Endothelial cell (in vitro differentiated cells): ENCODE data around the gene RFX5. TPM values are rescaled to one million over a fixed set of nuclear protein-coding genes. Genes with fewer than 3 reads are reported as not detected.
"Not testable (repeated sequence)": the region's sequence is repeated elsewhere in the genome, so short reads cannot be mapped to it uniquely, and the experiment has no call there.

Experiments
- DNase-seq: peaks from one replicate; pipeline ENCODE4 v3.0.0; 2021; ENCODE audit warnings: low spot score
- H3K27ac Mint-ChIP-seq: one replicate; pipeline ENCODE4 v1.8.0; 2021; ENCODE audit warnings: mixed read lengths, inconsistent platforms; ENCODE audit not compliant: unreplicated experiment
- H3K27me3 Mint-ChIP-seq: one replicate; pipeline ENCODE4 v1.8.0; 2021; ENCODE audit warnings: mild to moderate bottlenecking, moderate library complexity, mixed read lengths, inconsistent platforms; ENCODE audit not compliant: unreplicated experiment
- H3K36me3 Mint-ChIP-seq: one replicate; pipeline ENCODE4 v1.8.0; 2021; ENCODE audit warnings: mild to moderate bottlenecking, low read depth, mixed read lengths, inconsistent platforms; ENCODE audit not compliant: unreplicated experiment
- H3K4me1 Mint-ChIP-seq: one replicate; pipeline ENCODE4 v1.8.0; 2021; ENCODE audit warnings: mild to moderate bottlenecking, mixed read lengths, inconsistent platforms; ENCODE audit not compliant: unreplicated experiment
- H3K4me3 Mint-ChIP-seq: one replicate; pipeline ENCODE4 v1.8.0; 2021; ENCODE audit warnings: mild to moderate bottlenecking, mixed read lengths, inconsistent platforms; ENCODE audit not compliant: unreplicated experiment
- H3K9me3 Mint-ChIP-seq: one replicate; pipeline ENCODE4 v1.8.0; 2021; ENCODE audit warnings: mixed read lengths, inconsistent platforms; ENCODE audit not compliant: unreplicated experiment
- long read RNA-seq: library from polyadenylated mRNA; unstranded; transcript quantifications from one replicate; pipeline ENCODE4 v2.0.0, GENCODE V29; 2020; ENCODE audit not compliant: unreplicated experiment
- total RNA-seq: library from RNA; stranded (reverse); fragmentation: NEBNext Ultra II Directional; extraction: Animal tissue kit (Norgen Biotek cat#: 25700); gene quantifications from one replicate; pipeline ENCODE4 v1.2.1, GENCODE V29; 2021; ENCODE audit not compliant: unreplicated experiment
- TF ChIP-seq, protein P1 (sequence below): fragments of 200-600 bp; sonication (generic); IDR thresholded peaks from one replicate; pipeline ENCODE4 v1.5.0; 2021; ENCODE audit warnings: antibody characterized with exemption; ENCODE audit not compliant: unreplicated experiment

RFX5 gene
- total RNA-seq = 51.6 TPM
- long read RNA-seq, partial matches to known transcripts = 3 of 15 reads
- long read RNA-seq, other reads (novel, unspliced or antisense) = 8 of 15 reads

DNA sequence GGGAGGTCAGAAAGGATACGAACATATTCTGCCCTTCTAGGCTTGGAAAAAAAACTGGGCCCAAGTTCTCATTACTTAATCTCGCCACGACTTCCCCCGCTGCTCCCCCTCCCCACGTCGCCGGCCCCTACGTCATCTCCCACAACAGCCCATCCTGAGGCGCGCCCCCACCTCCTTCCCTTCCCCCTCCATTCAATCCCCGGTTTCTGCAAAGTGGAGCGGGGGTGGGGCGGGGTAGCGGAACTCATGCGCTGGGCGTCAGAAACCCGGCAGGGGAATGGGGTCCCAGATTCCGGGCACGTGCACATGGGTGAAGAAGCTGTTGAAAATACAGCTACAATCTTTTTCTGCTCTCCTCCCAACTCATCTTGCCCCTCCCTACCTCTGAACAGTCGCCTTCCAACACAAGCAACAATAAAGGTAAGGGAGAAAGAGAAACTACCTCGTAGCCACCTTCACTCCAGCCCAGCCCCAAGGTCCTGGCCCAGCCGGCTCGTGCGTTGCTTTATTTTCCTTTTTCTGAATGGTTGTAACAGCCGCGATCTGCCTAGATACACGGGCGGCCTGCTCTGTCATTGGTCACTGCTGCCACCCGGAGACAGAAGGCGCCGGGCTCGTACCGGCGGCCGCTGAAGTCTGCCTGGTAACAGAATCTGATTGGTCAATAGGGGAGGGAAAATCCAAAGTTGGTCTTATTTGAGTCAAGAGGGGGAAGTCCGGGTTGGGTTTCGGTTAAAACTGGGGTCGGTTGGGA lies at the start of gene RFX5:
RFX5 (minus strand) TSS at position 484 of the 754 bp plus-strand sequence. CDS start 932 bp downstream, outside the sequence.
- Mint-ChIP-seq H3K27ac (peak within 1 kb of the TSS; percentile 100), H3K4me1 (peaks cover 37% of the 10 kb centered on the region), H3K36me3 (peaks cover 33% of the 10 kb centered on the region), H3K27me3 (peaks cover 15% of the 10 kb centered on the region), H3K9me3 (no peaks in the 10 kb centered on the region), H3K4me3 (peak within 1 kb of the TSS; percentile 97)
- DNase-seq = peak; percentile 94
- TF ChIP-seq, protein P1, sequence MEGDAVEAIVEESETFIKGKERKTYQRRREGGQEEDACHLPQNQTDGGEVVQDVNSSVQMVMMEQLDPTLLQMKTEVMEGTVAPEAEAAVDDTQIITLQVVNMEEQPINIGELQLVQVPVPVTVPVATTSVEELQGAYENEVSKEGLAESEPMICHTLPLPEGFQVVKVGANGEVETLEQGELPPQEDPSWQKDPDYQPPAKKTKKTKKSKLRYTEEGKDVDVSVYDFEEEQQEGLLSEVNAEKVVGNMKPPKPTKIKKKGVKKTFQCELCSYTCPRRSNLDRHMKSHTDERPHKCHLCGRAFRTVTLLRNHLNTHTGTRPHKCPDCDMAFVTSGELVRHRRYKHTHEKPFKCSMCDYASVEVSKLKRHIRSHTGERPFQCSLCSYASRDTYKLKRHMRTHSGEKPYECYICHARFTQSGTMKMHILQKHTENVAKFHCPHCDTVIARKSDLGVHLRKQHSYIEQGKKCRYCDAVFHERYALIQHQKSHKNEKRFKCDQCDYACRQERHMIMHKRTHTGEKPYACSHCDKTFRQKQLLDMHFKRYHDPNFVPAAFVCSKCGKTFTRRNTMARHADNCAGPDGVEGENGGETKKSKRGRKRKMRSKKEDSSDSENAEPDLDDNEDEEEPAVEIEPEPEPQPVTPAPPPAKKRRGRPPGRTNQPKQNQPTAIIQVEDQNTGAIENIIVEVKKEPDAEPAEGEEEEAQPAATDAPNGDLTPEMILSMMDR = no peak

DNA sequence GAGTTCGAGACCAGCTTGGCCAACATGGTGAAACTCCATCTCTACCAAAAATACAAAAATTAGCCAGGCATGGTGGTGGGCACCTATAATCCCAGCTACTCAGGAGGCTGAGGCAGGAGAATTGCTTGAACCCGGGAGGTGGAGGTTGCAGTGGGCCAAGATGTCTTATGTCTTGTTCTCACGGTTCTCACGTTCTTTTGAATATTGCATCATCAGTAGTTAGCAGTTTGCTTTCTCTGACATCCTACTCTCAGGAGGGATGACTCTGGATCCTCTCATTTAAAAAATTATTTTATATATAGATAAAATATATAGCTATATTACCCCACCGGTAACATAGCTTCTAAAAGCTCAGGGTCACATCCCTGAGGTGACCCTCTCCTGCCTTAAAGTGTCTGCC lies 49.2 kb upstream of the RFX5 start:
- not testable (repeated sequence) for H3K9me3 Mint-ChIP-seq, H3K4me3 Mint-ChIP-seq, H3K27ac Mint-ChIP-seq, H3K27me3 Mint-ChIP-seq, DNase-seq
- peaks cover 13% of the 10 kb centered on the region for H3K36me3 Mint-ChIP-seq
- peaks cover 16% of the 10 kb centered on the region for H3K4me1 Mint-ChIP-seq

DNA sequence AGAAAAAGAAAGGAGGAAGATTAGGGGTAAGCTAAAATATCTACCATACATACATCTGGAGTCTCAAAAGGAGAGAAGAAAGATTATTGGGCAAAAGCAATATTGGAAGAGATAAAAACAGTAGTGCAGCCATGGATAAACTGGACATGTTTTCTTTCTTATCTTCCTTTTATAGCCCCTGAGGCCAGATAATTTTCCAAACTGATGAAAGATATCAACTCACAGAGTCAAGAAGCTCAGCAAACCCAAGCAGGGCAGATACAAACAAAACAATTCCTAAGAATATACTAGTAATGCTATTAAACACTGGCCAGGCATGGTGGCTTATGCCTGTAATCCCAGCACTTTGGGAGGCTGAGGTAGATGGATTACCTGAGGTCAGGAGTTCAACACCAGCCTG lies 46.5 kb upstream of the RFX5 start:
- Mint-ChIP-seq H3K4me1 (no peaks in the 10 kb centered on the region), H3K27ac (no peak overlapping the region), H3K36me3 (no peaks in the 10 kb centered on the region), H3K27me3 (no peaks in the 10 kb centered on the region), H3K4me3 (no peak overlapping the region), H3K9me3 (no peaks in the 10 kb centered on the region)
- no peak for DNase-seq
- TF ChIP-seq, protein P1 = no peak

DNA sequence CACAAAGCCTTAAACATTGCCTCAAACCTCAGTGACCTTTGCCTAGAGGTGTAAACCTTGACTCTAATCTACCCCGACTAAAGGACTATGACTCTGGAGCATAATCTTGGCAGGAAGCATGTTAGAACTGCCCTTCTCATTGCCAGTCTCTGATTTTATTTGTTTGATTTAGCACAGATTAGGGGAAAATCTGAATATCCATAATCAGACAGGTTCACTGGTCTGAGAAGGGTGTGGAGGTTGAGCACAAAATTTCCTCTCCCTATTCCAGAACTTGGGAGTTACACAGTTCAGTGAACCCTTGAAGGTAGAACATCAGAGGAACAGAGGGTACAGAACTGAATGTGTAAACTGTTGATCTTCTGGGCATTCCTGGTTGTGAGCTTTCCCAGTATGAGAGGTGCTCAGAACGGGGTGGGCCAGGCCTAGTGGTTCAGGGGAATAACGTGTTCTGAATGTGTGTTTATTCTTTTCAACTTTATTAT lies 44.1 kb upstream of the RFX5 start:
- H3K9me3 Mint-ChIP-seq = no peaks in the 10 kb centered on the region
- no peak overlapping the region for H3K27ac Mint-ChIP-seq
- TF ChIP-seq, protein P1 = no peak
- no peaks in the 10 kb centered on the region for H3K36me3 Mint-ChIP-seq
- DNase-seq = no peak
- H3K4me3 Mint-ChIP-seq = no peak overlapping the region
- H3K4me1 Mint-ChIP-seq = no peaks in the 10 kb centered on the region
- H3K27me3 Mint-ChIP-seq = no peaks in the 10 kb centered on the region

DNA sequence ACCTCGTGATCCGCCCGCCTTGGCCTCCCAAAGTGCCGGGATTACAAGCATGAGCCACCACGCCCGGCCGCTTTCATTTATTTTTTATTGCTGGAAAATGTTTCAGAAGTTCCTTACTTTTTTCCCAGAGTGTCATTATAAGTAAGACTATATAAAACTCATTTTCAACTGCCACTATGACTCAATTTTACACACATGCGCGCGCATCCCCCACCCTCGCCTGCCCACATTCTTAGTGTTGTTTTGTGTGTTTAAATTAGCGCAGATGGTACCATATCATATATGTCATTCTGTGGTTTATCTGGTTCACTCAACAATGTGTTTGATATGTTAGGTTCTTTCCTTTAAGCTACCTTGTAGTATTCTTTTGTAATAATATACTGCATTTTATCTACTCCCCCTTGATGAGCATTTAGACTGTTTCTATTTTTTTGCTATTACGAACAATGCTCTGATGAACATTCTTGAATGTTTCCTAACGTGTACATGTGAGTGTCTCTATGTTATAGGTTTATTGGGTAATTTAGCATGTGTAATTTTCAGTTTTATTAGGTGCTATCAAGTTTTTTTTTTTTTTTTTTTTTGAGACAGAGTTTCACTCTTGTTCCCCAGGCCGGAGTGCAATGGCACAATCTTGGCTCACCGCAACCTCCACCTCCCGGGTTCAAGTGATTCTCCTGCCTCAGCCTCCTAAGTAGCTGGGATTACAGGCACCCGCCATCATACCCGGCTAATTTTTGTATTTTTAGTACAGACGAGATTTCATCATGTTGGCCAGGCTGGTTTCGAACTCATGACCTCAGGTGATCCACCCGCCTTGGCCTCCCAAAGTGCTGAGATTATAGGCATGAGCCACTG lies 43.4 kb upstream of the RFX5 start:
- H3K9me3 Mint-ChIP-seq, DNase-seq, H3K27ac Mint-ChIP-seq, H3K4me1 Mint-ChIP-seq, H3K36me3 Mint-ChIP-seq, H3K27me3 Mint-ChIP-seq, H3K4me3 Mint-ChIP-seq: not testable (repeated sequence)
